Measurements from ENCODE around the gene TOMM70.

The TOMM70 gene

GRCh38 chr3:100316641-100317069 is 84.2 kb downstream of the TOMM70 start:
- no peak for TF ChIP-seq POU2F2 (IDR thresholded peaks at IDR 0.05; ENCODE audit: low read depth, low read length)
- no peak for TF ChIP-seq PAX5 (IDR thresholded peaks at IDR 0.05; ENCODE audit: insufficient read depth, low read length, severe bottlenecking)
- no peak for TF ChIP-seq SPI1 (IDR thresholded peaks at IDR 0.05; ENCODE audit: low read depth, low read length)
- no peak for TF ChIP-seq POLR2AphosphoS5 (IDR thresholded peaks at IDR 0.05; ENCODE audit: low read depth, low read length)
- no peak for TF ChIP-seq POLR2A (IDR thresholded peaks at IDR 0.05; ENCODE audit: low read depth, low read length)
- no peak for TF ChIP-seq TAF1 (IDR thresholded peaks at IDR 0.05; ENCODE audit: low read depth, low read length)
- DNase-seq (ENCODE audit: insufficient read length, low spot score) (no peak), FAIRE-seq (no peak)

All from GM12891 (cell line).